K562 (cell line): ENCODE results near the gene PIH1D1. TPM values are rescaled to one million over a fixed set of nuclear protein-coding genes. Genes with fewer than 3 reads are reported as not detected.

ENCODE experiments used
- BCOR ChIP-seq: fragments of 450-650 bp; IDR thresholded peaks from 2 replicates; pipeline ENCODE4 v1.6.1; 2016
- BRD9 ChIP-seq: fragments of 450-650 bp; IDR thresholded peaks from 2 replicates; pipeline ENCODE4 v1.6.1; 2018; ENCODE audit warnings: low read depth; ENCODE audit not compliant: partially characterized antibody
- DPF2 ChIP-seq: fragments of 450-650 bp; IDR thresholded peaks from 2 replicates; pipeline ENCODE4 v1.6.1; 2016
- IRF2 ChIP-seq: sonication (generic); formaldehyde crosslinking; IDR thresholded peaks from 2 replicates; pipeline ENCODE4 v1.8.1; 2022; ENCODE audit warnings: mild to moderate bottlenecking, missing genetic modification reagents
- MTA2 ChIP-seq: fragments of 450-650 bp; IDR thresholded peaks from 2 replicates; pipeline ENCODE4 v1.6.1; 2016; ENCODE audit warnings: low read depth
- PCBP1 ChIP-seq: fragments of 200-400 bp; formaldehyde crosslinking; IDR thresholded peaks from 2 replicates; pipeline ENCODE4 v1.6.1; 2018; ENCODE audit warnings: mild to moderate bottlenecking, low read depth, low read length; ENCODE audit not compliant: poor library complexity, severe bottlenecking
- POLR2AphosphoS2 ChIP-seq: IDR thresholded peaks from 2 replicates; pipeline ENCODE4 v1.6.1; 2012; ENCODE audit warnings: low read length, improper control_type of control experiment
- RBFOX2 ChIP-seq: fragments of 200-400 bp; formaldehyde crosslinking; IDR thresholded peaks from 2 replicates; pipeline ENCODE4 v1.6.1; 2017; ENCODE audit warnings: low read depth, mild to moderate bottlenecking, low read length, moderate library complexity
- SIX5 ChIP-seq, 2 experiments: IDR thresholded peaks; 2 replicates each; pipeline ENCODE4 v1.6.1; 2011; ENCODE audit warnings: low read length in 2 of 2, borderline replicate concordance in 1 of 2, low read depth in 1 of 2, mild to moderate bottlenecking in 1 of 2, moderate library complexity in 1 of 2; ENCODE audit not compliant: insufficient read depth in 1 of 2
- SPI1 ChIP-seq: IDR thresholded peaks from 2 replicates; pipeline ENCODE4 v1.6.1; 2011; ENCODE audit warnings: low read depth, low read length, control low read depth, borderline replicate concordance
- ZC3H8 ChIP-seq: fragments of 450-650 bp; IDR thresholded peaks from 2 replicates; pipeline ENCODE4 v1.6.1; 2017
- ZFP1 ChIP-seq: fragments of 450-650 bp; formaldehyde crosslinking; IDR thresholded peaks from 2 replicates; pipeline ENCODE4 v1.4.0; 2020; ENCODE audit warnings: mild to moderate bottlenecking, mixed read lengths
- ZNF431 ChIP-seq: sonication (generic); formaldehyde crosslinking; IDR thresholded peaks from 2 replicates; pipeline ENCODE4 v1.8.0; 2022; ENCODE audit warnings: mild to moderate bottlenecking, missing genetic modification reagents
- ZNF583 ChIP-seq: fragments of 250-450 bp; sonication (Bioruptor Pico); IDR thresholded peaks from 2 replicates; pipeline ENCODE4 v1.4.0; 2020
- polyA plus RNA-seq, 8 experiments: library from polyadenylated mRNA; depleted of rRNA in 4 of 8; stranded (reverse) in 5 of 8; unstranded in 3 of 8; fragments of >200 nt; fragmentation: Nextera tagmentation in 2 of 8; fragmentation: Illumina TruSeq in 1 of 8; extraction: Ambion mirVana in 2 of 8; extraction: Trizol in 1 of 8; gene quantifications; 2 replicates each; pipeline versions ENCODE4 v1.2.1 to v1.2.3, GENCODE V29; 2011 to 2014; ENCODE audit warnings: inconsistent platforms in 1 of 8, missing spikeins in 1 of 8
- total RNA-seq, 7 experiments: library from RNA; depleted of rRNA in 6 of 7; stranded (reverse); fragments of >200 nt in 6 of 7; fragmentation: Illumina TruSeq in 2 of 7; extraction: Trizol in 2 of 7; gene quantifications; 2 replicates each; pipeline versions ENCODE4 v1.2.1 to v1.2.3, GENCODE V29; 2011 to 2021; ENCODE audit warnings: low replicate concordance in 1 of 7
- TF ChIP-seq, protein P1 (sequence below), 2 experiments: IDR thresholded peaks; 2 replicates each; pipeline ENCODE4 v1.6.1; 2011; ENCODE audit warnings: borderline replicate concordance in 1 of 2, control low read depth in 1 of 2, low read depth in 1 of 2, low read length in 1 of 2, mild to moderate bottlenecking in 1 of 2, mixed read lengths in 1 of 2, moderate library complexity in 1 of 2; ENCODE audit not compliant: insufficient read depth in 1 of 2, insufficient read length in 1 of 2, poor library complexity in 1 of 2, severe bottlenecking in 1 of 2; ENCODE audit errors: extremely low read depth in 1 of 2
- TF ChIP-seq, protein P2 (sequence below): fragments of 450-650 bp; IDR thresholded peaks from 2 replicates; pipeline ENCODE4 v1.6.1; 2016; ENCODE audit warnings: low read depth
- TF ChIP-seq, protein P3 (sequence below): sonication (generic); formaldehyde crosslinking; IDR thresholded peaks from 2 replicates; pipeline ENCODE4 v1.9.0; 2022; ENCODE audit warnings: mild to moderate bottlenecking, missing genetic modification reagents
- TF ChIP-seq, protein P4 (sequence below): sonication (generic); formaldehyde crosslinking; IDR thresholded peaks from 2 replicates; pipeline ENCODE4 v1.8.0; 2022; ENCODE audit warnings: missing genetic modification reagents, mild to moderate bottlenecking, moderate library complexity, borderline replicate concordance

Gene PIH1D1
- total and polyA plus RNA-seq, 9 of the 15 experiments (the other 6 are each of a cell fraction or from before 2014, with no cell fraction given) = 26.5 to 224 (median 137) TPM

DNA sequence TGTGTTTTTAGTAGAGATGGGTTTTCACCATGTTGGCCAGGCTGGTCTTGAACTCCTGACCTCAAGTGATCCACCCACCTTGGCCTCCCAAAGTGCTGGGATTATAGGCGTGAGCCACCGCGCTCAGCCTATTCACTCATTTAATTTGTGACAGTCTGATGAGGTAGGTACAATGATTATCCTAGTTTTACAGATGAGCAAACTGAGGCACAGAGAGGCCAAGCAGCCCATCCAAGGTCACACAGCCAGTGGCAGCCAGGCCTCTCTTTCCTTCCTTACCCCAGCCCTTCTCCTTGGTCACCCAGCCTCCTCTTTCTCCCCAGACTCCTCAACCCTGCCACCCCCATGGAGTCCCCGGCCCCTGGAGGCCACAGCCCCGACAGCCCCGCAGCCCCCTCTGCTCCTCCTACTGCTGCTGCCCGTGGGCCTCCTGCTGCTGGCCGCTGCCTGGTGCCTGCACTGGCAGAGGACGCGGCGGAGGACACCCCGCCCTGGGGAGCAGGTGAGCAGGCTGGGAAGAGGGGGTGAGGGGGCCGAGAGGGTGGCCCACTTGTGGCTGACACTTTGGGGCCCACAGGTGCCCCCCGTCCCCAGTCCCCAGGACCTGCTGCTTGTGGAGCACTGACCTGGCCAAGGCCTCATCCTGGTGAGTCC lies 28.5 kb upstream of the PIH1D1 start (continued):
- TF ChIP-seq, protein P1, sequence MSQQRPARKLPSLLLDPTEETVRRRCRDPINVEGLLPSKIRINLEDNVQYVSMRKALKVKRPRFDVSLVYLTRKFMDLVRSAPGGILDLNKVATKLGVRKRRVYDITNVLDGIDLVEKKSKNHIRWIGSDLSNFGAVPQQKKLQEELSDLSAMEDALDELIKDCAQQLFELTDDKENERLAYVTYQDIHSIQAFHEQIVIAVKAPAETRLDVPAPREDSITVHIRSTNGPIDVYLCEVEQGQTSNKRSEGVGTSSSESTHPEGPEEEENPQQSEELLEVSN (IDR thresholded peaks at IDR 0.05; ENCODE audit: borderline replicate concordance in 1 of 2, extremely low read depth in 1 of 2, insufficient read depth in 1 of 2, insufficient read length in 1 of 2, low read depth in 1 of 2, low read length in 1 of 2, poor library complexity in 1 of 2, severe bottlenecking in 1 of 2) = no peak
- TF ChIP-seq DPF2 = no peak
- TF ChIP-seq SPI1 = no peak
- no peak for TF ChIP-seq ZNF431
- peak; percentile 90 for TF ChIP-seq BCOR
- TF ChIP-seq, protein P2, sequence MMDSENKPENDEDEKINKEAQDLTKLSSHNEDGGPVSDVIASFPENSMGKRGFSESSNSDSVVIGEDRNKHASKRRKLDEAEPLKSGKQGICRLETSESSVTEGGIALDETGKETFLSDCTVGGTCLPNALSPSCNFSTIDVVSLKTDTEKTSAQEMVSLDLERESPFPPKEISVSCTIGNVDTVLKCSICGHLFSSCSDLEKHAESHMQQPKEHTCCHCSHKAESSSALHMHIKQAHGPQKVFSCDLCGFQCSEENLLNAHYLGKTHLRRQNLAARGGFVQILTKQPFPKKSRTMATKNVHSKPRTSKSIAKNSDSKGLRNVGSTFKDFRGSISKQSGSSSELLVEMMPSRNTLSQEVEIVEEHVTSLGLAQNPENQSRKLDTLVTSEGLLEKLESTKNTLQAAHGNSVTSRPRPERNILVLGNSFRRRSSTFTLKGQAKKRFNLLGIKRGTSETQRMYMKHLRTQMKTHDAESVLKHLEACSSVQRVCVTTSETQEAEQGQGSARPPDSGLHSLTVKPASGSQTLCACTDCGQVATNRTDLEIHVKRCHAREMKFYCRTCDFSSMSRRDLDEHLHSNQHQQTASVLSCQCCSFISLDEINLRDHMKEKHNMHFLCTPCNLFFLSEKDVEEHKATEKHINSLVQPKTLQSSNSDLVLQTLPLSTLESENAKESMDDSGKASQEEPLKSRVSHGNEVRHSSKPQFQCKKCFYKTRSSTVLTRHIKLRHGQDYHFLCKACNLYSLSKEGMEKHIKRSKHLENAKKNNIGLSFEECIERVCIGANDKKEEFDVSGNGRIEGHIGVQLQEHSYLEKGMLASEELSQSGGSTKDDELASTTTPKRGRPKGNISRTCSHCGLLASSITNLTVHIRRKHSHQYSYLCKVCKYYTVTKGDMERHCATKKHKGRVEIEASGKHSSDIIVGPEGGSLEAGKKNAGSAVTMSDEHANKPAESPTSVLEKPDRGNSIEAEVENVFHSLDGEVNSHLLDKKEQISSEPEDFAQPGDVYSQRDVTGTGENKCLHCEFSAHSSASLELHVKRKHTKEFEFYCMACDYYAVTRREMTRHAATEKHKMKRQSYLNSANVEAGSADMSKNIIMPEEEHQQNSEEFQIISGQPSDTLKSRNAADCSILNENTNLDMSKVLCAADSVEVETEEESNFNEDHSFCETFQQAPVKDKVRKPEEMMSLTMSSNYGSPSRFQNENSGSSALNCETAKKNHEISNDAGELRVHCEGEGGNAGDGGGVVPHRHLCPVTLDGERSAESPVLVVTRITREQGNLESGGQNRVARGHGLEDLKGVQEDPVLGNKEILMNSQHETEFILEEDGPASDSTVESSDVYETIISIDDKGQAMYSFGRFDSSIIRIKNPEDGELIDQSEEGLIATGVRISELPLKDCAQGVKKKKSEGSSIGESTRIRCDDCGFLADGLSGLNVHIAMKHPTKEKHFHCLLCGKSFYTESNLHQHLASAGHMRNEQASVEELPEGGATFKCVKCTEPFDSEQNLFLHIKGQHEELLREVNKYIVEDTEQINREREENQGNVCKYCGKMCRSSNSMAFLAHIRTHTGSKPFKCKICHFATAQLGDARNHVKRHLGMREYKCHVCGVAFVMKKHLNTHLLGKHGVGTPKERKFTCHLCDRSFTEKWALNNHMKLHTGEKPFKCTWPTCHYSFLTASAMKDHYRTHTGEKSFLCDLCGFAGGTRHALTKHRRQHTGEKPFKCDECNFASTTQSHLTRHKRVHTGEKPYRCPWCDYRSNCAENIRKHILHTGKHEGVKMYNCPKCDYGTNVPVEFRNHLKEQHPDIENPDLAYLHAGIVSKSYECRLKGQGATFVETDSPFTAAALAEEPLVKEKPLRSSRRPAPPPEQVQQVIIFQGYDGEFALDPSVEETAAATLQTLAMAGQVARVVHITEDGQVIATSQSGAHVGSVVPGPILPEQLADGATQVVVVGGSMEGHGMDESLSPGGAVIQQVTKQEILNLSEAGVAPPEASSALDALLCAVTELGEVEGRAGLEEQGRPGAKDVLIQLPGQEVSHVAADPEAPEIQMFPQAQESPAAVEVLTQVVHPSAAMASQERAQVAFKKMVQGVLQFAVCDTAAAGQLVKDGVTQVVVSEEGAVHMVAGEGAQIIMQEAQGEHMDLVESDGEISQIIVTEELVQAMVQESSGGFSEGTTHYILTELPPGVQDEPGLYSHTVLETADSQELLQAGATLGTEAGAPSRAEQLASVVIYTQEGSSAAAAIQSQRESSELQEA = no peak
- no peak for TF ChIP-seq ZC3H8
- TF ChIP-seq IRF2 (CRISPR knock-in tag) = no peak
- no peak for TF ChIP-seq RBFOX2
- no peak for TF ChIP-seq MTA2
- no peak for TF ChIP-seq SIX5 (IDR thresholded peaks at IDR 0.05; ENCODE audit: borderline replicate concordance in 1 of 2, insufficient read depth in 1 of 2, low read depth in 1 of 2, low read length in 2 of 2)
- no peak for TF ChIP-seq BRD9
- TF ChIP-seq PCBP1 = peak; percentile 34
- TF ChIP-seq, protein P3, sequence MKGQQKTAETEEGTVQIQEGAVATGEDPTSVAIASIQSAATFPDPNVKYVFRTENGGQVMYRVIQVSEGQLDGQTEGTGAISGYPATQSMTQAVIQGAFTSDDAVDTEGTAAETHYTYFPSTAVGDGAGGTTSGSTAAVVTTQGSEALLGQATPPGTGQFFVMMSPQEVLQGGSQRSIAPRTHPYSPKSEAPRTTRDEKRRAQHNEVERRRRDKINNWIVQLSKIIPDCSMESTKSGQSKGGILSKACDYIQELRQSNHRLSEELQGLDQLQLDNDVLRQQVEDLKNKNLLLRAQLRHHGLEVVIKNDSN (CRISPR knock-in tag) = no peak
- TF ChIP-seq ZNF583 (CRISPR knock-in tag) = no peak
- no peak for TF ChIP-seq POLR2AphosphoS2
- no peak for TF ChIP-seq ZFP1 (CRISPR knock-in tag)
- TF ChIP-seq, protein P4, sequence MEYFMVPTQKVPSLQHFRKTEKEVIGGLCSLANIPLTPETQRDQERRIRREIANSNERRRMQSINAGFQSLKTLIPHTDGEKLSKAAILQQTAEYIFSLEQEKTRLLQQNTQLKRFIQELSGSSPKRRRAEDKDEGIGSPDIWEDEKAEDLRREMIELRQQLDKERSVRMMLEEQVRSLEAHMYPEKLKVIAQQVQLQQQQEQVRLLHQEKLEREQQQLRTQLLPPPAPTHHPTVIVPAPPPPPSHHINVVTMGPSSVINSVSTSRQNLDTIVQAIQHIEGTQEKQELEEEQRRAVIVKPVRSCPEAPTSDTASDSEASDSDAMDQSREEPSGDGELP (CRISPR knock-in tag) = no peak
